OCI-LY3 (cell line): ENCODE measurements around the gene INCA1.

Experiments
- EZH2phosphoT487 ChIP-seq: fragments of 200-600 bp; shearing (Covaris generic); IDR thresholded peaks from 2 replicates; pipeline ENCODE4 v1.6.1; 2018; ENCODE audit warnings: antibody characterized with exemption, mixed run types, low read depth
- TF ChIP-seq, protein P1 (sequence below): fragments of 200-600, 300-600 bp; sonication (generic); IDR thresholded peaks from 2 replicates; pipeline ENCODE4 v1.5.1; 2014; ENCODE audit warnings: antibody characterized with exemption, low read length, low read depth

DNA sequence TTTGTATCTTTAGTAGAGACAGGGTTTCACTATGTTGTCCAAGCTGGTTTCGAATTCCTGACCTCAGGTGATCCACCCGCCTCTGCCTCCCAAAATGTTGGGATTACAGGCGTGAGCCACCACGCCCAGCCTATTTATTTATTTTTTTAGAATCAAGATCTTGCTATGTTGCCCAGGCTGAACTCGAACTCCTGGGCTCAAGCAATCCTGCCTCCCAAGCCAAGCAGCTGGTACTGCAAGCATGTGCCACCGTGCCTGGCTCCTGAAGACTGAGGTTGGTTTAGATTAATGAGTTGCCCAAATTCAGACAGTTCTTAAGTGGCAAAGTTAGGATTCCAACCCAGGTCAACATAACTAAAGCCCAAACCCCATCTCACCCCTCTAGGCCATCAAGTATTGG lies 30.0 kb upstream of the INCA1 start:
- TF ChIP-seq, protein P1, sequence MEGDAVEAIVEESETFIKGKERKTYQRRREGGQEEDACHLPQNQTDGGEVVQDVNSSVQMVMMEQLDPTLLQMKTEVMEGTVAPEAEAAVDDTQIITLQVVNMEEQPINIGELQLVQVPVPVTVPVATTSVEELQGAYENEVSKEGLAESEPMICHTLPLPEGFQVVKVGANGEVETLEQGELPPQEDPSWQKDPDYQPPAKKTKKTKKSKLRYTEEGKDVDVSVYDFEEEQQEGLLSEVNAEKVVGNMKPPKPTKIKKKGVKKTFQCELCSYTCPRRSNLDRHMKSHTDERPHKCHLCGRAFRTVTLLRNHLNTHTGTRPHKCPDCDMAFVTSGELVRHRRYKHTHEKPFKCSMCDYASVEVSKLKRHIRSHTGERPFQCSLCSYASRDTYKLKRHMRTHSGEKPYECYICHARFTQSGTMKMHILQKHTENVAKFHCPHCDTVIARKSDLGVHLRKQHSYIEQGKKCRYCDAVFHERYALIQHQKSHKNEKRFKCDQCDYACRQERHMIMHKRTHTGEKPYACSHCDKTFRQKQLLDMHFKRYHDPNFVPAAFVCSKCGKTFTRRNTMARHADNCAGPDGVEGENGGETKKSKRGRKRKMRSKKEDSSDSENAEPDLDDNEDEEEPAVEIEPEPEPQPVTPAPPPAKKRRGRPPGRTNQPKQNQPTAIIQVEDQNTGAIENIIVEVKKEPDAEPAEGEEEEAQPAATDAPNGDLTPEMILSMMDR: no peak
- no peak for TF ChIP-seq EZH2phosphoT487
